Activated gamma-delta T cell treated with anti-CD3 and anti-CD28 coated beads, Interleukin-2, amount 50 U/mL, for 16 hours (primary cell): ENCODE results near the gene GPD1.

Source experiments
- DNase-seq: peaks from one replicate; pipeline ENCODE4 v3.0.0-alpha.2; 2020; ENCODE audit warnings: low read depth

GPD1 gene

DNA sequence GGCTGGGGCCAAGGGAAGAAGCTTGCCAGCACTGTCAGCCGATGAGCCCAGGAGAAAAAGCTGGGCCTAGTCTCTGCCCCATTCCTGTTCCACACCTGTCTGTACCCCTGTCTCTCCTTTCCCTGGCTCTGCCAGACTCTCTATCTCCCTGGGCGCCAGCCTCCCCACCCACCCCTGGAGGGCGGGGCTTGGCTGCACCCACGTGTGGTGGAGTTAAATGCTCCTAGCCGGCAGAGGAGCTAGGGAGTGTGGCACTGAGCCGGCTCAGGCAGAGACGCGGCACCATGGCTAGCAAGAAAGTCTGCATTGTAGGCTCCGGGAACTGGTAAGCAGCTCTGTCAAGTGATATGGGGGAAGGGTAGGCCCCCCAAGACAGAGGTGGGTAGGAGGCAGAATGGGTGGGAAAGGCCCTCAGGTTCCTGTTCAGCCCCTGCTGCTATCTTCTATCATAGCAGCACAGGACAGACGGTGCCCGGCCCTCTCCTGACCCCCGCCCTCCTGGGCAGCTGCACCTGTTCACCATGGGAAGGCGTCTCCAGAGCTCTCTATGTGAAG, at the start of gene GPD1:
TSS of gene GPD1 (plus strand) at position 242 of the 555 bp plus-strand sequence. CDS start at position 285, 43 bp downstream.
- DNase-seq, result no peak

DNA sequence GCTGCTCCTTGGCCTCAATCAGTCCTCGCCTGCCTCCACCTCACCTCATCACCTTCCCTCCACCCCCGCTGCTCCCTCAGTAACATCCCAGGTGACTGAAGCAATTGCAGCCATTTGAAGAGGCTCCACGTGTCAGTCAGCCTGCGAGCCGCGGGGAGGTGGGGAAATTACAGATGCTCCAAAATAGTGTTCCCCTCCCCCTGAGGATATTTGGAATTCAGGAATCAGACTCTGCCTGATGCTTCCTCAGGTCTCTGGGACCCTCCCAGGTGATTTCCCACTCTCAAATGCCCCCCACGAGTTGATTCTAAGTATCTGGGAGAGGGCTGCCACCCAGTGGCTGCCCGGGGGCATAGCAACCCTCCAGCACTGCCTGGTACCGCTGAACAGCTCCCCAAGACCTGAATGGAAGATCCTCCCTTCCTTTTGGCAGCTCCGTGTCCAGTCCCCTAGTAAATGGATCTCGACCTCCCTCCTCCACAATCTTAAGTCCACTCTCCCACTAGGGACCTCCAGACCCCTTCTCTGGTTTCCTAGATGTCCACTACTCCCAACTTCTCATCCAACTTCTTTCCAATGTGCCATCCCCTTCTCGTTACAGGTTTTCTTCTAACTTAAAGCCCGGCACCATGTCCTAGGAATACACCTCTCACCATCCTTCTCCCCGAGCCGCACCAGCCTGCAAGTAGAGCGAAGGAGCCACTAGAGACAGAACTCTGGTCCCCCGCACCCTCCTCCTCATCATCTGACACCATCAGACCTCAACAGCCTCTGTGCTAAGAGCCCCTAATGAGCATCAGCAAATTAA, 47.8 kb upstream of the GPD1 start:
- DNase-seq, result peak; percentile 34

DNA sequence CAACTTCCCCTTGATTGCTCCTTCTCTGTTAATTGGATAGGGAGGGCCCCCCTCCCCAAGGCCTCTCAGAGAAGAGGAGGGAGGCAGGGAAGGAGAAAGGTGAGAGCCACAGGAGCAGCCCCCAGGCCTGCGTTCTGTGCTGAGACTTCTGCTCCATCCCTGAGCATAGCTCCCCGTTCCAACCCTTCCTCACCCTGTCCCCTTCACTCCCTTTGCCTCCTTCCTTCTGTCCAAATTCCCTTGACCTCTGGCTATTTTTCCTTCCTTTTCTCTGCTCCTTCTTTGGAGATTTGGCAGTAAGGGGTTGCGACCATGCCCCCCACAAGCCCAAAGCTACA, 47.2 kb upstream of the GPD1 start:
- no peak for DNase-seq

DNA sequence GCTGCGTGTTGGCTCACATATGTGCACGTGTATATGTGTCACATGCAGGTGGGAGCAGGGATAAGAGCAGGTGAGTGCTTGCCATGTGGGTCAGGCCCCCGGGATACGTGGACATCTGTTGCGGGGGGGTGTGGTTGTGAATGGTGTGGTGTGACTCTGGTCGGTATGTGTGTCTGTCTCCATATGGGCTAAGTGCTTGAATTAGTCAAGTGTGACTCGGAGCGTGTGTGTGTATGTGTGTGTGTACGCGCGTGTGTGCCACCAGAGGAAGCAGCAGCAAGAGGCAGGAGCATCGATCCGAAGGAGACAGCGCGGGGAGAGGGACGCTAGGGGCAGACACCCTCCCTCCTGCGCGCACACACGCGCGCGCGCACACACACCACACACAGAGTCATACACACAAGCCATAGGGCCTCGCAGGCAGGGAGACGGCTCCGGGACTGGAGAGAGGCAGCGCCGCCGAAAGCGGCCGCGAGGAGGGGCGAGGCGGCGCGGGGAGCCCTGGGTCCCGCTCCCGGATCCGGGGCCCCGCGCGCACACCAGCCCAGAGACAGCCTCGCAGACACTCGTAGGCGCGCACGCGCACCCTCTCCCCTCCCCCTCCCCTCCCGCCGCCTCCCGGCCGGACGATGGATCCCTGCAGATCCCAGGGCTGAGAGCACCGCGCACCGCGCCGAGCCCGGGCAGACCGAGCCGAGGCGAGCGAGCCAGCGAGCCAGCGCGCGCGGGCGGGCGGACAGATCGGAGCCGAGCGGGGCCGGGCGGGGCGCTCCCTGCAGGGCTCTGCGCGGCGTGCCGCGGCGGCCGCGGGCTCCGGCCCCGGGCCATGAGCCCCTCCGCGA, 46.6 kb upstream of the GPD1 start, which contains the start of gene ASIC1:
TSS of gene ASIC1 (plus strand) at position 597 of the 842 bp plus-strand sequence. CDS start 1,171 bp downstream, outside the sequence.
- no peak for DNase-seq

DNA sequence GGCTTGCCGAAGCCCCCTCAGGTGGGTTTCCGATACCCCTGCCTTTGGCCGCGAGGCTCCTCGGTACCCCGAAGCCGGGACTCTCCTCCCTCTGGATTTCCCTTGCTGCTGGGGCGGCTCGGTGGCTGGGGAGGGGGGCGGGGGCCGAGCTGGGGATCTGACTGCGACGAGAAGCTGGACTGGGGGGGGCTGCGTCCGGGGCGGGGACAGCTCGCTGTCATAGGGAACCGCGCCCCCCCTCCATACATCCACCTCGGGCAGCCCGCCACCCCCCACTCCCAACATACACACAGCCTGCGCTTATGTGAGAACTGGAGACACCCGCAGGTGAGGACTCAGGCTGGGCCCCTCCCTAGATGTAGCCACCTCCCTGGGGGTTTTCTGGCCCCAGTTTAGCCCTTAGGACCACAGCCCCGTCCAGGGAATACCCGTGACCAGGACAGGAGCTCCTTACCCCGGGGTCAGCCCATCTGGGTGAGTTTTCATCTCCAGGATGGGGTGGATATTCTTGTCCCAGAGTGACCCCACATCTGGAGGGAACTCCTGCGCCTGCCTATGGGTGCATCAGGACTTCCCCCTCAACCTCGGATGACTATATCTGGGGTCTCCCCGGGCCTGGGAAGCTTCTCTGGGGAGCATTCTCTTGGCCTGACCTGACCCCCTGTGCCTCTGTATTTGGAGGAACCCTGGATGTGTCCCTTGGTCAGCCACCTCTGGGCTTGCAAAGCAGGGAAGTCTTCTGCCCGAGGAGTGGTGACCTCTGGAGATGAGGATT, 45.7 kb upstream of the GPD1 start:
- DNase-seq, result no peak

DNA sequence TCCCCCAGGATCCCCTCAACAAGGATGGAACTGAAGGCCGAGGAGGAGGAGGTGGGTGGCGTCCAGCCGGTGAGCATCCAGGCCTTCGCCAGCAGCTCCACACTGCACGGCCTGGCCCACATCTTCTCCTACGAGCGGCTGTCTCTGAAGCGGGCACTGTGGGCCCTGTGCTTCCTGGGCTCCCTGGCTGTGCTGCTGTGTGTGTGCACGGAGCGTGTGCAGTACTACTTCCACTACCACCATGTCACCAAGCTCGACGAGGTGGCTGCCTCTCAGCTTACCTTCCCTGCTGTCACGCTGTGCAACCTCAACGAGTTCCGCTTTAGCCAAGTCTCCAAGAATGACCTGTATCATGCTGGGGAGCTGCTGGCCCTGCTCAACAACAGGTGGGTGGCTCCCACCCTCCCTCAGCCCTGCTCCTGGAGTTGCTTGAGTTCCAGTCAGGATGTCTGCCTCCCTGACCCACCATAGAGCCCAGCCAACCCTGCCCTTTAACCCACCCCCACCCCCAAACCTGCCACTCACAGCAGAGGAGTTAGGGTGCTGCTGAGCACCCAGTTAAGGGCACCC, 45.0 kb upstream of the GPD1 start:
- no peak for DNase-seq

DNA sequence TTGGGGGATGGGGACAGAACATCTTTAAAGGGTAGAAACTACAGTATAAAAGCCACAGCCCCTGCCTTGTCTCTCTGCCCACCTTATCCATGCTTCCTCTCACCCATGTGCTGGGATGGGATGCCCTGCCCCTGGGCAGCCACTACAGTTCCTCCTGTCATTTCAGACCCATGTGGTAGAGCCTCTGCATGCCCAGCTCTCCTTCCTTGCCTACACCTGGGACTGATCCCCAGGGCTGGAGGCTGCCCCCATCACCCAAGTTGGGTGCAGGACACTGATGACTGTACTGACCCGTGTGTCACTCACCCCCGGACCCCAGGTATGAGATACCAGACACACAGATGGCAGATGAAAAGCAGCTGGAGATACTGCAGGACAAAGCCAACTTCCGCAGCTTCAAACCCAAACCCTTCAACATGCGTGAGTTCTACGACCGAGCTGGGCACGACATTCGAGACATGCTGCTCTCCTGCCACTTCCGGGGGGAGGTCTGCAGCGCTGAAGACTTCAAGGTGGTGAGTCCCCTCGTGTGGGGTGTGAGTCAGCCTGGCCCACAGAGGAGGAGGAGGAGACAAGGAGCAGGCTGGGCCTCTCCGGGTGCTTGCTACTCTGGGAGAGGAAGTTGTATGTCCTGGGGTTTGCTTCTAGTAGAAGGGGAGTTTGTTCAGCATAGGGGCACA, 44.2 kb upstream of the GPD1 start:
- peak; percentile 53 for DNase-seq

DNA sequence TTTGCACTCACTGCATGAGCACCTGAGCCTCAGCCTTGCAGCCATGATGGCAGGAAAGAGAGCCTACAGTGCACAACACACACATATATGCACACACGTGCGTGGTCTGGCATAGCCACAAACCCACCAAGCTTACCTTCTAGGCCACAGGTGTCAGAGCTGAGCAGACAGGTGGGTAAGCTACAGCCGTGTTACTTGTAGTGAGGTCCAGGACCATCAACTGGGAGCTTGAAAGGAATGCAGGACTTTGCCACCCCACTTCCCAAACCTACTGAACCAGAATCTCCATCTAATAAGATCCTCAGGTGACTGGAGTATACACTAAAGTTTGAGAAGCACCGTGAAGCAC, 43.7 kb upstream of the GPD1 start:
- DNase-seq, result no peak

DNA sequence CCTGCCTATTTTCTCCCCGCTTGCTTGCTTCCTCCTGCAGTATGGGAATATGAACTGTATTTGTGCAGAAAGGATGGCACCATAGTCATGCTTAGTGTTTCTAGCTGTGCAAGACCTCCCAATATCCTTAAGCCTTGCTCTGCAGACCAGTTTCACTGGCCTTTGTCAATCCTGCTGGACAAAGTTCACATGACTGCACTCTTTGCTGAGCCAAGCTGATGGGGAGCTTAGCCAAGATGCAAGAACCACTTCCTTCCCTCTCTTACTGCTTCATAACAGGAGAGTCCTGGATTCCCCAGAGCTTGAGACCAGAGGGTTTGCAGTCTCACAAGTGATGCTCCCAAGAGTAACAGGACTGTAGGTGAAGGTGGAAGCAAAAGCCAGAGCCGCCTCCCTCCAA, 42.6 kb upstream of the GPD1 start:
- no peak for DNase-seq

DNA sequence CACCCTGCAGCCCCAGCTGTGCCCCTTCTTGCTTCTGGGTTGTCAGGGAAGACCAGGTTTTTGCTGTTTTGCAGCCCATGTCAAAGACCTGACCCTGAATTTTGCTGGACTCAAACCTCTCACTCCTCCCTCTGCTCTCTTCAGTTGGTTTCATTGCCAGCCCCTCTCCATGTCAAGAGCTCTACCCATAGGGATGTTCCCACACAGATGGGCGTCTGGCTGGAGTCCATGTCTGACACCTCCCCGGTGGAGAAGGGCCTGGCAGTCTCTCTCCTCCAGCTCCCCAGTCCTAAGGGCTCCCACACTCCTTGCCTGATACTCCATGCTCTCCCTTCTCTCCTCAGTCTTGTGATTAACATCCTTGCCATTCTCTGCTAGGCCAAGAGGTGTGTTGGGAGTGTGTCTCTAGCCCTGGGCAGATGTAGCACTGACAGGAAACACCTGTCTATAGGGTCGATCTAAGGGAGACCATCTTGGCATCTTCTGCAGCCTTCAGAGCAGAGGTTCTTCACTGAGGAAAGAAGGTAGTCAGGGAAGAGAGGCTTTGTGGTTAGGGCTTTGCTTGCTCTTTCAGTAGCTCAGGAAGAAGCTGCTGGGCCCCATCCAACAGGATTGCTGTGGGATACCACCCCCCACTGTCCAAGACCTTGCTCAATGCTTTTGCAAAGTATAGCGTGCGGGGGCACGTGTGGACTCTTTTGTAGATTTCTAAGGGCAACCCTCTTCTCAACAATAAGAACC, 41.7 kb upstream of the GPD1 start:
- DNase-seq, result no peak

DNA sequence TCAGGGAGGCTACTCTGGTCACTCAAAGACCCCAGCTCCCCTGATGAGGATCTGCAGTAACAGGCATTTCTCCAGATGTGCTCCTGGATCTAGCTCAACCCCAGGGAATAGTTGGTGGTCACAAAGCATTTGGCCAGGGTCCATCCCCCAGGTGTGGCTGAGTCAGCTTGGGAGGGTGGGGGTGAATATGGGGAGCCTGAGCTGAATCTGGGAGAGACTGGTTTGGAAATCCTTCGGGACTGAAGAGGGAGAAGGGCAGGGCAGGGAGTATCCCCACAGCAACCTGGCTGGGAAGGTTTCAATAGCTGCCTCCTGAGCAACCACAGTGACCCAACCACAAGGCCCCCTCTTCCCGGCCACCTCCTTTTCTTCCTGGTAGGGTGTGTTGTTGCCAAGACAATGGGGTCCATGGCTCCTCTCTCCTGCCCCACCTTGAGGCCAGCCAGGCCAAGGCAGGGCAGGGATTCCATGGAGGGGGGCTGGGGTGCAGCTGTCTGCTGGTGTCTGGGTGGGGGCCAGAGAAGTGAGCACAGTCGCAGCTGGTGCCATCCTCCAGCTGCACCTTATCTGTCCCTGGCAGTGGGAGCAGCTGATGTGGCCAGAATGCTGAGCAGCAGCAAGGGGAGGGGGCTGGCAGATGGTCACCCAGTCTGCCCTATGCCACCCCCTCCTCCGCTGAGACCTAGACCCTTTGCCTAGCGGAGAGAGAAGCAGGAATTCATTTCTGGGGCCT, 40.9 kb upstream of the GPD1 start:
- DNase-seq, result no peak

DNA sequence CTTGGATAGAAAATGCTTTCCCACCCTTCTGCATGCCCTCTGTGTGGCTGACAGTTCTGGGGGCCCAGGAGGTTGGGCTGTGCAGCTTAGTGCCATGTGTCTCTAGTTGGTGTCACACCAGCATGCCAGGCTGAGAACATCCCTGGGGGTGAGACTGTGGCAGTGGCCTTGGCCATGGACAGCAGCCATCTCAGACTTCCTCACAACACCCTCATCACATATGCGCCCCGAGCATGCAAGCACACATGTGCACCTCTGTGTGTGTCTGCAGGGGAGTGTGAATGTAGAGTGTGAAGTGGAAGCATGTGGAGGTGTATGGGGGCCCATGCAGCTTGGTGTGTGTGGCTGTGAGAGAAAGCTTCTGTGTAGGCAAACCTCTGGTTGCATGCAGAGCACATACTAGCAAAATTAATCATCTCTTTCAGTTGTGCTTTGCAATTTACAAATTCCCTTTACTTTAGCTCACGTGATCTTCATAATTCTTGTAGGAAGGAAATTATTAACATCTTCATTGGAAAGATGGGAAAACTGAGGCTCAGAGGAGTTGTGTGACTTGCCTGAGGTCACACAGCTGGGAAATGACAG, 38.0 kb upstream of the GPD1 start:
- DNase-seq, result no peak

DNA sequence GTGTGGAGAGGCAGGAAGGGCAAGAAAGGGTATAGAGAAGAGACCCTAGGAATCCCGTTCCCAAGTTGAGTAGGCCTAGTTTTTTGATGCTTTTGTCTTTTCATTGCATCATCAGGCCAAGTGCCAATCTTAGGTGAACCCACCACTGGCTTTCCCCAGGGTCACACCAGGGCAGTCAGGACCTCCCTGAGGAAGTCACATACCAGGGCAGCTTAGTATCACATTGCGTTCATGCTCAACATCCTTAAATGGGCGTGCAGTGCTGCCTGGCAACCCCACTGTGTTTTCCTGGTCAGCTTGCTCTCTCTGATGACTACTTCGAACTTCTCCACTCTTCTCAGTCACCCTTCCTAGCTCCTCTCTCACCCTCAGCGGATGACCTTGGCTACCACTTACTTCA, 37.4 kb upstream of the GPD1 start:
- no peak for DNase-seq

DNA sequence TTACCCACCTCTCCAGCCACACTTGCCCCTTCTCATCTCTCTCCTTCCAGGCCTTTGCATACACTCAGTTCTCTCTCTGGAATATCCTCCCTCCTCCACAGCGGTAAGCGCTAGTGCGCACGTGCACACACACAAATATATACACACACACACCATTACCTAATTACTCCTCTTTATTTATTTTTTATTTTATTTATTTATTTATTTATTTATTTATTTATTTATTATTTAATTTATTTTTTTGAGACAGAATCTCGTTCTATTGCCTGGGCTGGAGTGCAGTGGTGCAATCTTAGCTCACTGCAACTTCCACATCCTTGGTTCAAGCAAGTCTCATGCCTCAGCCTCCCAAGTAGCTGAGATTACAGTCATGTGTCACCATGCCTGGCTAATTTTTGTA, 34.7 kb upstream of the GPD1 start:
- DNase-seq, result no peak

DNA sequence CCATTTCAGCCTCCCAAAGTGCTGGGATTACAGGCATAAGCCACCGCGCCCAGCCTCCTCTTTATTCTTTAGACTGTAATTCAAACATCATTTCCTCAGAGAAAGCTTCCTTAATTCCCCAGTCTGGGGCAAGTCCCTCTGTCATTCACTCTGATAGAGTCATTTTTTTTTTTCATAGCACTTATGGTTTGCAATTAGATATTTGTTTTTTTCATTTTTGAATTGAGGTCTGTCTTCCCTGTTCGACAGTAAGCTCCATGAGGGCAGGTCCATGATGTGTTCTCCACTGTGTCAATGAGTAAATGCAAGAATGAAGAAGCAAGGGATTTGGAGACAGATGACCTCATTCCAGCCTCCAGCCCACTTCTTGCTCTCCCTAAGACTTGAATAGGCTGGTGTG, 34.3 kb upstream of the GPD1 start:
- no peak for DNase-seq

DNA sequence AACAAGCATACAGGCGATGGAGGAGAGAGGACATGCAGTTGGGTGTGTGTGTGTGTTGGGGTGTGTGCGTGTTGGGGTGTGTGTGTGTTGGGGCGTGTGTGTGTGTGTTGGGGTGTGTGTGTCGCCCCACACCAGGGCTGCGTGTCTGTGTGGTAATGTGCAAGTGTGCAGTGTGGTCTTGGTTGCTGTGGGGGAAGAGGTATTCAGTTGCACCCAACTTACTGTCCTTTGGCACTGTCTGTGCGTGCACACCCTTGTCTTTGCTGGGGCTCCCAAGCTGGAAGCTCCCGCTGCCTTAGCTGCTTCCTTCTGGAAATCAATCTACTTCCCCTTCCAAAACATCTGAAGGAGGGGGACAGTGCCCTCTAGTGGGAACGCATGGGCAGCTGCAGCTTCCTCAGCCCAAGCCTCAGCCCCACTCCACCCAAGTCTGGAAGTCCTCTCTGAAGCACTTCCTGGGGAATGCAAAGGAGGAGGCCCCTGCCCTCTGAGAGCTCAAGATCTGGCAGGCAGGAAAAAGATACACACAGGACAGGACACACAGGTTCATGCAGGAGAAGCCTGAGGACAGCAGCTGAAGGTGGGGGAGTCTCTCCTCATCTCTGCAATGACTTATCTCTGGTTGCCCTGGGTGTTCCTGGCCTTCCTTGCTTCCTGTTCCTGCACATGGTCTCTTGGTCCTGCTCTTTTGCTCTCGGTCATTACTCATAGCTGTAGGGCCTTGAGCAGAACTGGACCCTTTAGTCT, 33.3 kb upstream of the GPD1 start:
- no peak for DNase-seq

DNA sequence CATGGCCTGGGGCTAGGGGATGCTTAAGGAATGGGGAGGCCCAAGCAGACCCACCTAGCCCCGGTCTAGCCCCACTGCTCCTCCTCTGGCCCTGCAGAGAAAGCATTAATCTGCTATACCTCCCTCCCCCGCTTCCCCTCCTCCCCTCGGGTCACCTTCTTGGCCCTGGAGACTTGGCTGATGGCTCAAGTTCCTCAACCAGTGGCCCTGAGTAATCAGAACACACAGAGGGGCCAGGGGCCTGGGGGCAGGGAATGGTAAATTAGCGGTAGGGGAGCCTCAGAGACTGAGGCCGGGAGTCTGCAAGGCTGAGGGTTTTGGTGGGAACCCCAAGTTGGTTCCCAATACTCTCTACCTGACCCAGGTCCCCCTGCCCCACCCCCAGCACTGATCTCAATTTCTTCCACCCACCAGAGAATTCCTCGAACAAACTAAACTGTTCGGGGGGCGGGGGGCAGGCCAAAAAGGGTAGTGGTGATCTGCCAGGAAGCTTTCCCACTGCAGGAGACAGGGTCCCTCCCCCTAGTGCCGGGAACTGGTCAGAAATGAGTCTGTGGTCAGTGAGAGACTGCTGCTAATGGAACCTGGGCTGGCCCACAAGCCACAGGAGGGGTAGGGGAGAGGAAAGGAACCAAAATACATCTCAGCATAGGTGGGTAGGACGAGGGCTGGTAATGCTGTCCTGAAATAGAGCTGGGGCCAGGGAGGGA, 31.5 kb upstream of the GPD1 start:
- no peak for DNase-seq

DNA sequence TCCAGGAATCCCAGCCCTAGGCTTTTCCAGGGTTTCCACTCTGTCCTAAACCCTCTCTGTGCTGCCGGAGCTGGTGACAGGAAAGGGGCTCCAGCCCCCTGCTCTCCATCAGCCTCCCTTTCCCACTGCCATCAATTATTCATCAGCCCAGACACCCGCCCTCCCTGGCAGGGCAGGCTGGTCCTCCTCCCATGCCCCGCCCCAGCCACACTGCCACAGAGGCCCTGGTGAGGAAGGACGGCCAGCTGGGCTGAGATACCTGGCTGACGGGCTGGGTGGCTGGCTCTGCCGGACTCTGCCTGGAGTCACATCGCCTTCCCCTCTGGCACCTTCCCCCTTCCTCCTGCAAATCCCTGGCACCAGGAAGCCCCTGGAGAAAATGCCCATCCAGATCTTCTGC, 30.6 kb upstream of the GPD1 start:
- no peak for DNase-seq
